Suprapubic skin (tissue), 4 donors: ENCODE measurements around the gene PLEKHD1.

Experiments
- EP300 ChIP-seq: sonication (generic); formaldehyde crosslinking; IDR thresholded peaks from one replicate; pipeline ENCODE4 v1.6.1; 2017; ENCODE audit warnings: antibody characterized with exemption
- POLR2AphosphoS5 ChIP-seq, 3 donors: sonication (generic); formaldehyde crosslinking; IDR thresholded peaks; one replicate each; pipeline ENCODE4 v1.6.1; 2017; ENCODE audit warnings: antibody characterized with exemption in 3 of 3
- TF ChIP-seq, protein P1 (sequence below), 2 donors: fragments of 200-600 bp in 1 of 2; fragments of 450-650 bp in 1 of 2; sonication (generic) in 1 of 2; IDR thresholded peaks; one replicate each; pipeline ENCODE4 v1.5.1; 2016 to 2019; ENCODE audit warnings: antibody characterized with exemption in 2 of 2, mild to moderate bottlenecking in 1 of 2, moderate library complexity in 1 of 2

DNA sequence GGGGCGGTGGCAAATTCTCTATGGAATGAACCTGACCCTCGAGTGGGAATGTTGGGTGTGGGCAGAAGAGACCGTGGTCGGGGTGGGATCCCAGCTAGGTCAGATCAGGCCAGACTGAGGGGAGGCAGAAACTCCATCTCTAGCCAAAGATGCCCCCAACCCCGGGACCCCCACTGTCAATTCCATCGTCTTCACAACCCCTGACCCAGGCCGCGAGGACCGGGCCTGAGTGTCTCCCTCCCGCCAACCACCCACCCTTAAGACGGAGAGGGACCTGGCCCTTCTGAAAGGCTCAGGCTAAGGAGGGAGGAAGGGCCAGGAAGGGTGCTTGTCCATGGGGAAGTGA lies 760 bp downstream of the PLEKHD1 start:
- TF ChIP-seq EP300 (no peak), POLR2AphosphoS5 (IDR thresholded peaks at IDR 0.05) (no peak)
- TF ChIP-seq, protein P1, sequence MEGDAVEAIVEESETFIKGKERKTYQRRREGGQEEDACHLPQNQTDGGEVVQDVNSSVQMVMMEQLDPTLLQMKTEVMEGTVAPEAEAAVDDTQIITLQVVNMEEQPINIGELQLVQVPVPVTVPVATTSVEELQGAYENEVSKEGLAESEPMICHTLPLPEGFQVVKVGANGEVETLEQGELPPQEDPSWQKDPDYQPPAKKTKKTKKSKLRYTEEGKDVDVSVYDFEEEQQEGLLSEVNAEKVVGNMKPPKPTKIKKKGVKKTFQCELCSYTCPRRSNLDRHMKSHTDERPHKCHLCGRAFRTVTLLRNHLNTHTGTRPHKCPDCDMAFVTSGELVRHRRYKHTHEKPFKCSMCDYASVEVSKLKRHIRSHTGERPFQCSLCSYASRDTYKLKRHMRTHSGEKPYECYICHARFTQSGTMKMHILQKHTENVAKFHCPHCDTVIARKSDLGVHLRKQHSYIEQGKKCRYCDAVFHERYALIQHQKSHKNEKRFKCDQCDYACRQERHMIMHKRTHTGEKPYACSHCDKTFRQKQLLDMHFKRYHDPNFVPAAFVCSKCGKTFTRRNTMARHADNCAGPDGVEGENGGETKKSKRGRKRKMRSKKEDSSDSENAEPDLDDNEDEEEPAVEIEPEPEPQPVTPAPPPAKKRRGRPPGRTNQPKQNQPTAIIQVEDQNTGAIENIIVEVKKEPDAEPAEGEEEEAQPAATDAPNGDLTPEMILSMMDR (IDR thresholded peaks at IDR 0.05) = no peak
